Measurements from ENCODE around the gene P2RY14.

DNA sequence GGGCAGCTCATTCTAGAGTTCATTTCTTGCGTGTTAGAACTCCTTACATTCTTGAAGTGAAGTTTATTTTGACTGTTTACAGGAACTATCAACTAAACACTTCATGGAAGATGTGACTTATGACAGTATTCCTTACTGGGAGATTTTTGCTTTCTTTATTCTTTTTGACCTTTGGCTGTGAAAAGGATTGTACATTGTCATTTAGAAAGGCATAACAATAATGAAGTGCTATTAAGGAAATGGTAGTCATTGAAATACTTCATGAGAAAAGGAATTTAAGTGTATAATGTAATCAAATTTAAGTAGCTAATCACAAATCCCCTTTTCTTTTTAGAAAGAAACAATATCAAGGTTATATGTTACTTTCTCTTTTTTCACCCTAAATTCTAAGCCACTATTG, 11.3 kb downstream of the P2RY14 start:
- TF ChIP-seq, protein P1, sequence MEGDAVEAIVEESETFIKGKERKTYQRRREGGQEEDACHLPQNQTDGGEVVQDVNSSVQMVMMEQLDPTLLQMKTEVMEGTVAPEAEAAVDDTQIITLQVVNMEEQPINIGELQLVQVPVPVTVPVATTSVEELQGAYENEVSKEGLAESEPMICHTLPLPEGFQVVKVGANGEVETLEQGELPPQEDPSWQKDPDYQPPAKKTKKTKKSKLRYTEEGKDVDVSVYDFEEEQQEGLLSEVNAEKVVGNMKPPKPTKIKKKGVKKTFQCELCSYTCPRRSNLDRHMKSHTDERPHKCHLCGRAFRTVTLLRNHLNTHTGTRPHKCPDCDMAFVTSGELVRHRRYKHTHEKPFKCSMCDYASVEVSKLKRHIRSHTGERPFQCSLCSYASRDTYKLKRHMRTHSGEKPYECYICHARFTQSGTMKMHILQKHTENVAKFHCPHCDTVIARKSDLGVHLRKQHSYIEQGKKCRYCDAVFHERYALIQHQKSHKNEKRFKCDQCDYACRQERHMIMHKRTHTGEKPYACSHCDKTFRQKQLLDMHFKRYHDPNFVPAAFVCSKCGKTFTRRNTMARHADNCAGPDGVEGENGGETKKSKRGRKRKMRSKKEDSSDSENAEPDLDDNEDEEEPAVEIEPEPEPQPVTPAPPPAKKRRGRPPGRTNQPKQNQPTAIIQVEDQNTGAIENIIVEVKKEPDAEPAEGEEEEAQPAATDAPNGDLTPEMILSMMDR (optimal IDR thresholded peaks at IDR 0.05 in 1 of 3, IDR thresholded peaks at IDR 0.05 in 1 of 3, conservative IDR thresholded peaks at IDR 0.05 in 1 of 3; ENCODE audit: extremely low read depth in 1 of 3, insufficient read depth in 2 of 3, low read length in 3 of 3) = no peak
- no peak for TF ChIP-seq EZH2 (IDR thresholded peaks at IDR 0.05; ENCODE audit: low read length)
